HL-60/S4 (cell line): Measurements from ENCODE around the gene GULP1.

Experiments
- in situ Hi-C: fragments of 300-500 bp; cut with MboI; formaldehyde crosslinking; loops from 2 replicates; pipeline ENCODE4 v1.14.3; 2022; ENCODE audit warnings: low sequenced_read_pairs

Gene GULP1

GRCh38 chr2:188627471-188627870 lies 335.8 kb downstream of the GULP1 start:
- in situ Hi-C loops, result no loop called here

- in situ Hi-C loops, result no loop called here
Observed at GRCh38 chr2:188628989-188629752, 337.5 kb downstream of the GULP1 start.

- in situ Hi-C loops, result no loop called here
Observed at GRCh38 chr2:188629753-188630527, 338.3 kb downstream of the GULP1 start.

GRCh38 chr2:188631037-188631809 lies 339.5 kb downstream of the GULP1 start:
- in situ Hi-C loops, result no loop called here

- in situ Hi-C loops, result no loop called here
Observed at GRCh38 chr2:188634656-188635055, 343.0 kb downstream of the GULP1 start.
